HepG2 (cell line): ENCODE data around the gene IGSF21.

ENCODE experiments used
- GLI4 ChIP-seq: sonication (generic); formaldehyde crosslinking; IDR thresholded peaks from 2 replicates; pipeline ENCODE4 v1.5.1; 2020; ENCODE audit warnings: missing genetic modification reagents, mild to moderate bottlenecking, moderate library complexity, borderline replicate concordance
- ZBTB42 ChIP-seq: sonication (generic); formaldehyde crosslinking; IDR thresholded peaks from 2 replicates; pipeline ENCODE4 v1.5.0; 2020; ENCODE audit warnings: mild to moderate bottlenecking, missing genetic modification reagents

DNA sequence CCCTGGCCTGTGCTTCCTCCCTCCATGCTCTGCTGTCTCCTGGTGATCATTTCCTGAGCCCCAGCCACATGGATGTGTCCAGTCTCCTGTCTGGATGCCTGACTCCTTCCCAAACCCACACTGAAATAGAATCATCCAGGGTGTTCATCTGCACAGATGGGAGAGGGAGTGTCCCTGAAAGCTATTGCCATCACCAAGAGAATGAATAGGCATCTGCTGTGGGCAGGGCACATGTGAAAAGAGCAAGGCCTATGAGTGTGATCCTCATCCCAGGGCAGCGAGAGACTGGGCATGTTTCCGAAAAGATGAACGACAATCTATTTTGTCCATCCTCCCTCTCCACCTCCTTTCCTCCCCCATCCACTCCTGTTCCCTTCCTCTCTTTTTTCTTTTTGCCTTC, 5.0 kb downstream of the IGSF21 start:
- TF ChIP-seq GLI4 (no peak), ZBTB42 (CRISPR knock-in tag) (no peak)
